ENCODE results near the gene DNAL4.

GRCh38 chr22:38789606-38790005, 4.3 kb downstream of the DNAL4 start:
- TF ChIP-seq POLR2A (IDR thresholded peaks at IDR 0.05) = no peak
- TF ChIP-seq, protein P1, sequence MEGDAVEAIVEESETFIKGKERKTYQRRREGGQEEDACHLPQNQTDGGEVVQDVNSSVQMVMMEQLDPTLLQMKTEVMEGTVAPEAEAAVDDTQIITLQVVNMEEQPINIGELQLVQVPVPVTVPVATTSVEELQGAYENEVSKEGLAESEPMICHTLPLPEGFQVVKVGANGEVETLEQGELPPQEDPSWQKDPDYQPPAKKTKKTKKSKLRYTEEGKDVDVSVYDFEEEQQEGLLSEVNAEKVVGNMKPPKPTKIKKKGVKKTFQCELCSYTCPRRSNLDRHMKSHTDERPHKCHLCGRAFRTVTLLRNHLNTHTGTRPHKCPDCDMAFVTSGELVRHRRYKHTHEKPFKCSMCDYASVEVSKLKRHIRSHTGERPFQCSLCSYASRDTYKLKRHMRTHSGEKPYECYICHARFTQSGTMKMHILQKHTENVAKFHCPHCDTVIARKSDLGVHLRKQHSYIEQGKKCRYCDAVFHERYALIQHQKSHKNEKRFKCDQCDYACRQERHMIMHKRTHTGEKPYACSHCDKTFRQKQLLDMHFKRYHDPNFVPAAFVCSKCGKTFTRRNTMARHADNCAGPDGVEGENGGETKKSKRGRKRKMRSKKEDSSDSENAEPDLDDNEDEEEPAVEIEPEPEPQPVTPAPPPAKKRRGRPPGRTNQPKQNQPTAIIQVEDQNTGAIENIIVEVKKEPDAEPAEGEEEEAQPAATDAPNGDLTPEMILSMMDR (IDR thresholded peaks at IDR 0.05) = no peak
